SK-N-SH (cell line): ENCODE data around the gene YIF1B. TPM values are rescaled to one million over a fixed set of nuclear protein-coding genes. Genes with fewer than 3 reads are reported as not detected.

ENCODE experiments used
- CTCF ChIA-PET: fragments of 300-600, 350-600 bp; formaldehyde crosslinking; extraction: SDS; loops from one replicate; lab custom pipeline; 2021; lab: Yijun Ruan, JAX
- POLR2A ChIA-PET: fragments of 350-600 bp; sonication (Branson Sonifier 250); formaldehyde crosslinking; extraction: SDS; loops from one replicate; lab custom pipeline; 2020; ENCODE audit warnings: antibody characterized with exemption, inconsistent platforms; lab: Yijun Ruan, JAX
- DNase-seq: peaks from one replicate; pipeline ENCODE4 v3.0.0; 2012
- H2AFZ ChIP-seq: fragments of 200-600 bp; sonication (generic); 2 replicates; pipeline ENCODE4 v1.8.1; 2016; ENCODE audit warnings: antibody characterized with exemption, mild to moderate bottlenecking, low read depth
- H3F3A ChIP-seq: fragments of 200-600 bp; sonication (generic); replicated peaks from 2 replicates; pipeline ENCODE3; 2016; ENCODE audit warnings: antibody characterized with exemption, mild to moderate bottlenecking; ENCODE audit not compliant: insufficient read depth
- H3K27ac ChIP-seq, 2 experiments: fragments of 200-500 bp in 1 of 2; fragments of 200-600 bp in 1 of 2; sonication (Bioruptor generic) in 1 of 2; sonication (generic), shearing (Covaris generic) in 1 of 2; 2 replicates each; pipeline versions ENCODE4 v1.5.1 to v1.6.1; 2014 to 2016; ENCODE audit warnings: low read depth in 2 of 2, inconsistent platforms in 1 of 2, low read length in 1 of 2, mild to moderate bottlenecking in 1 of 2, mixed read lengths in 1 of 2
- H3K27me3 ChIP-seq: fragments of 200-600 bp; sonication (generic), shearing (Covaris generic); 2 replicates; pipeline ENCODE4 v1.6.1; 2016; ENCODE audit warnings: mixed run types; ENCODE audit not compliant: insufficient read depth
- H3K36me3 ChIP-seq, 2 experiments: fragments of 200-500 bp in 1 of 2; fragments of 200-600 bp in 1 of 2; sonication (Bioruptor generic) in 1 of 2; sonication (generic) in 1 of 2; replicated peaks in 1 of 2; 2 replicates each; pipeline versions ENCODE3 to v1.5.1; 2014 to 2016; ENCODE audit warnings: low read length in 1 of 2, mild to moderate bottlenecking in 1 of 2; ENCODE audit not compliant: insufficient read depth in 2 of 2, control insufficient read depth in 1 of 2
- H3K4me1 ChIP-seq, 2 experiments: fragments of 200-500 bp in 1 of 2; fragments of 200-600 bp in 1 of 2; sonication (Bioruptor generic) in 1 of 2; sonication (generic), shearing (Covaris generic) in 1 of 2; 2 replicates each; pipeline versions ENCODE4 v1.5.1 to v1.6.1; 2014 to 2016; ENCODE audit warnings: low read depth in 1 of 2, low read length in 1 of 2, mixed run types in 1 of 2; ENCODE audit not compliant: insufficient read depth in 2 of 2, control insufficient read depth in 1 of 2
- H3K4me2 ChIP-seq: fragments of 200-600 bp; sonication (generic), shearing (Covaris generic); 2 replicates; pipeline ENCODE4 v1.6.1; 2017; ENCODE audit warnings: mixed run types
- H3K4me3 ChIP-seq, 2 experiments: fragments of 200-500 bp in 1 of 2; fragments of 200-600 bp in 1 of 2; sonication (Bioruptor generic) in 1 of 2; sonication (generic), shearing (Covaris generic) in 1 of 2; 2 replicates each; pipeline versions ENCODE4 v1.5.1 to v1.8.1; 2014 to 2016; ENCODE audit warnings: low read depth in 2 of 2, inconsistent platforms in 1 of 2, low read length in 1 of 2, mild to moderate bottlenecking in 1 of 2, mixed read lengths in 1 of 2, moderate library complexity in 1 of 2
- H3K79me2 ChIP-seq: fragments of 200-600 bp; sonication (generic); 2 replicates; pipeline ENCODE4 v1.8.1; 2017; ENCODE audit warnings: mild to moderate bottlenecking; ENCODE audit not compliant: insufficient read depth
- H3K9ac ChIP-seq: fragments of 200-600 bp; sonication (generic); 2 replicates; pipeline ENCODE4 v1.6.1; 2017; ENCODE audit warnings: mixed run types
- H3K9me2 ChIP-seq: fragments of 200-600 bp; sonication (generic); 2 replicates; pipeline ENCODE4 v1.6.1; 2017; ENCODE audit warnings: mixed run types
- H3K9me3 ChIP-seq: fragments of 200-600 bp; sonication (generic); 2 replicates; pipeline ENCODE4 v1.6.1; 2017; ENCODE audit warnings: mixed run types, mild to moderate bottlenecking, moderate library complexity
- H4K20me1 ChIP-seq: fragments of 200-600 bp; sonication (generic); 2 replicates; pipeline ENCODE4 v1.6.1; 2017; ENCODE audit warnings: mild to moderate bottlenecking, mixed run types; ENCODE audit not compliant: insufficient read depth
- ELF1 ChIP-seq: IDR thresholded peaks from 2 replicates; pipeline ENCODE4 v1.4.0; 2012
- EP300 ChIP-seq, 2 experiments: IDR thresholded peaks; 2 replicates each; pipeline versions ENCODE4 v1.4.0 to v1.6.1; 2012; ENCODE audit warnings: borderline replicate concordance in 1 of 2, low read depth in 1 of 2, low read length in 1 of 2
- FOXJ3 ChIP-seq: sonication (generic); formaldehyde crosslinking; IDR thresholded peaks from 2 replicates; pipeline ENCODE4 v1.5.1; 2020; ENCODE audit warnings: mild to moderate bottlenecking, missing genetic modification reagents
- FOXM1 ChIP-seq: IDR thresholded peaks from 2 replicates; pipeline ENCODE4 v1.4.0; 2012; ENCODE audit warnings: low read depth, mild to moderate bottlenecking
- GATA2 ChIP-seq: sonication (generic); formaldehyde crosslinking; IDR thresholded peaks from 2 replicates; pipeline ENCODE4 v1.5.0; 2020; ENCODE audit warnings: mild to moderate bottlenecking, missing genetic modification reagents
- IRF3 ChIP-seq: fragments of 150-350 bp; IDR thresholded peaks from 2 replicates; pipeline ENCODE4 v1.6.1; 2016; ENCODE audit warnings: mild to moderate bottlenecking, low read depth, low read length
- MAX ChIP-seq: IDR thresholded peaks from 2 replicates; pipeline ENCODE4 v1.4.0; 2012; ENCODE audit warnings: low read depth
- MEF2A ChIP-seq: IDR thresholded peaks from 2 replicates; pipeline ENCODE4 v1.4.0; 2012; ENCODE audit warnings: low read depth, borderline replicate concordance
- MXI1 ChIP-seq: IDR thresholded peaks from 2 replicates; pipeline ENCODE4 v1.6.1; 2012; ENCODE audit warnings: mild to moderate bottlenecking, low read depth, low read length, improper control_type of control experiment
- NRF1 ChIP-seq: IDR thresholded peaks from 2 replicates; pipeline ENCODE4 v1.6.1; 2012; ENCODE audit warnings: low read depth, mild to moderate bottlenecking, low read length
- POLR2AphosphoS5 ChIP-seq: IDR thresholded peaks from 2 replicates; pipeline ENCODE4 v1.6.1; 2012; ENCODE audit warnings: low read depth, low read length
- RCOR1 ChIP-seq: fragments of 150-350 bp; IDR thresholded peaks from 2 replicates; pipeline ENCODE4 v1.6.1; 2017; ENCODE audit warnings: antibody characterized with exemption, low read length
- REST ChIP-seq: IDR thresholded peaks from 2 replicates; pipeline ENCODE4 v1.6.1; 2012; ENCODE audit warnings: mild to moderate bottlenecking, low read depth, low read length, moderate library complexity
- TAF1 ChIP-seq: IDR thresholded peaks from 2 replicates; pipeline ENCODE4 v1.6.1; 2012; ENCODE audit warnings: low read depth, mild to moderate bottlenecking, low read length, moderate library complexity, borderline replicate concordance
- TCF12 ChIP-seq: IDR thresholded peaks from 2 replicates; pipeline ENCODE4 v1.4.0; 2012
- TEAD4 ChIP-seq: IDR thresholded peaks from 2 replicates; pipeline ENCODE4 v1.4.0; 2012; ENCODE audit warnings: mild to moderate bottlenecking, borderline replicate concordance; ENCODE audit not compliant: insufficient read depth
- USF2 ChIP-seq: fragments of 150-350 bp; IDR thresholded peaks from 2 replicates; pipeline ENCODE4 v1.6.1; 2017; ENCODE audit warnings: antibody characterized with exemption, low read length, low read depth, borderline replicate concordance
- YY1 ChIP-seq: IDR thresholded peaks from 2 replicates; pipeline ENCODE4 v1.4.0; 2012; ENCODE audit warnings: low read depth, mild to moderate bottlenecking
- WGBS: methylation state at CpG from one replicate; pipeline ENCODE4 v1.1.6; 2017; ENCODE audit warnings: low lambda C conversion rate; 5-methylcytosine and 5-hydroxymethylcytosine counted together
- polyA plus RNA-seq, 3 experiments: library from polyadenylated mRNA; depleted of rRNA; stranded (reverse); fragments of >200 nt; gene quantifications; 2 replicates each; pipeline ENCODE4 v1.2.3, GENCODE V29; 2012

The YIF1B gene
- polyA plus RNA-seq, 1 of the 3 experiments (the other 2 are of a cell fraction), result 121 TPM

GRCh38 chr19:38310279-38310670 lies 5.5 kb downstream of the YIF1B start:
- ChIA-PET POLR2A (no interaction called here), CTCF (interaction anchor here (1.1 kb wide), 1 partner anchor 25 kb away, joined by 5 read pairs; the partner anchor contains the start of gene CATSPERG)
- H3K9me3 ChIP-seq, result no peaks in the 10 kb centered on the region
- H4K20me1 ChIP-seq, result no peaks in the 10 kb centered on the region
- H2AFZ ChIP-seq, result no peak overlapping the region
- no peak overlapping the region for H3K9ac ChIP-seq
- no peak overlapping the region for H3K4me2 ChIP-seq
- H3K27me3 ChIP-seq, result no peaks in the 10 kb centered on the region
- H3F3A ChIP-seq, result no peaks in the 10 kb centered on the region
- 100% methylated on average over 2 of the region's 2 CpGs for WGBS
- no peaks in the 10 kb centered on the region for H3K9me2 ChIP-seq
- no peak for DNase-seq
- TF ChIP-seq MAX, result no peak
- TF ChIP-seq NRF1, result no peak
- TF ChIP-seq POLR2AphosphoS5, result no peak
- TF ChIP-seq FOXJ3 (CRISPR knock-in tag), result no peak
- TF ChIP-seq ELF1, result no peak
- TF ChIP-seq TAF1, result no peak
- TF ChIP-seq MEF2A, result no peak
- H3K79me2 ChIP-seq, result peaks cover 41% of the 10 kb centered on the region
- H3K27ac ChIP-seq, result no peak overlapping the region
- peaks cover 0 to 2% of the 10 kb centered on the region in 2 experiments; a peak in 1 of 4 replicates for H3K4me1 ChIP-seq
- no peak overlapping the region for H3K4me3 ChIP-seq
- H3K36me3 ChIP-seq, result peaks cover 0 to 6% of the 10 kb centered on the region in 2 experiments

GRCh38 chr19:38309615-38310278 lies 6.0 kb downstream of the YIF1B start:
- ChIA-PET CTCF (interaction anchor here (1.2 kb wide), 1 partner anchor 26 kb away, joined by 3 read pairs; the partner anchor contains the start of gene CATSPERG), POLR2A (no interaction called here)
- Histone ChIP-seq H4K20me1 (no peaks in the 10 kb centered on the region), H3K36me3 (peaks cover 0 to 6% of the 10 kb centered on the region in 2 experiments), H3K4me2 (no peak overlapping the region), H3K9ac (no peak overlapping the region), H3K27me3 (no peaks in the 10 kb centered on the region), H3F3A (no peaks in the 10 kb centered on the region), H2AFZ (no peak overlapping the region), H3K27ac (no peak overlapping the region), H3K4me3 (no peak overlapping the region), H3K9me2 (no peaks in the 10 kb centered on the region), H3K9me3 (no peaks in the 10 kb centered on the region), H3K79me2 (peaks cover 35% of the 10 kb centered on the region; the same call in 1 of the 2 replicates), H3K4me1 (no peaks in the 10 kb centered on the region; a peak in 1 of 4 replicates)
- DNase-seq, result no peak
- TF ChIP-seq USF2 (no peak), EP300 (IDR thresholded peaks at IDR 0.05; ENCODE audit: borderline replicate concordance in 1 of 2, low read depth in 1 of 2, low read length in 1 of 2) (no peak), TCF12 (no peak), TEAD4 (no peak), POLR2AphosphoS5 (no peak), IRF3 (no peak), YY1 (no peak), MEF2A (no peak), MXI1 (no peak), RCOR1 (no peak), REST (no peak), FOXM1 (no peak), GATA2 (no peak)
- WGBS, result 90% methylated on average over 3 of the region's 3 CpGs
